C4-2B (cell line): ENCODE measurements around the gene PSMG4.

Experiments used
- H3K27ac ChIP-seq: fragments of 450-650 bp; 2 replicates; pipeline ENCODE4 v1.5.1; 2017
- CTCF ChIP-seq: fragments of 450-650 bp; conservative IDR thresholded peaks from 2 replicates; pipeline ENCODE4 v1.5.1; 2017; ENCODE audit warnings: mild to moderate bottlenecking
- ZFX ChIP-seq: fragments of 450-650 bp; IDR thresholded peaks from 2 replicates; pipeline ENCODE4 v1.6.1; 2017

Gene PSMG4

GRCh38 chr6:3217286-3217685 is 41.5 kb upstream of the PSMG4 start:
- TF ChIP-seq CTCF (no peak), ZFX (no peak)

GRCh38 chr6:3218266-3218665 is 40.5 kb upstream of the PSMG4 start:
- H3K27ac ChIP-seq: no peak overlapping the region
- TF ChIP-seq CTCF (no peak), ZFX (no peak)

More at GRCh38 chr6:3217286-3217685, 41.5 kb upstream of the PSMG4 start:
- H3K27ac ChIP-seq: no peak overlapping the region

- TF ChIP-seq ZFX (no peak), CTCF (no peak)
- no peak overlapping the region for H3K27ac ChIP-seq
Observed at GRCh38 chr6:3220366-3220765, 38.4 kb upstream of the PSMG4 start.

GRCh38 chr6:3221578-3221977 is 37.2 kb upstream of the PSMG4 start:
- H3K27ac ChIP-seq: no peak overlapping the region
- TF ChIP-seq ZFX (no peak), CTCF (no peak)

GRCh38 chr6:3222506-3223038 is 36.2 kb upstream of the PSMG4 start:
- TF ChIP-seq ZFX (no peak), CTCF (no peak)
- H3K27ac ChIP-seq: no peak overlapping the region

- H3K27ac ChIP-seq: no peak overlapping the region
Observed at GRCh38 chr6:3226042-3226441, 32.7 kb upstream of the PSMG4 start.

More at GRCh38 chr6:3226042-3226441, 32.7 kb upstream of the PSMG4 start:
- TF ChIP-seq CTCF (no peak), ZFX (no peak)
